ENCODE measurements around the gene RGS18.

The RGS18 gene

GRCh38 chr1:192147696-192148095 lies 10.6 kb upstream of the RGS18 start:
- in situ Hi-C loops (cut with MboI; ENCODE audit: low pct_unique_long_range_greater_than_20kb, low sequenced_read_pairs, unreplicated experiment), result no loop called here
- DNase-seq (ENCODE audit: low spot score), result no peak
- no peak for TF ChIP-seq CTCF (IDR thresholded peaks at IDR 0.05; ENCODE audit: extremely low read depth, insufficient read depth, missing control alignments)

GRCh38 chr1:192151176-192151575 lies 7.1 kb upstream of the RGS18 start:
- DNase-seq (ENCODE audit: low spot score), result no peak
- in situ Hi-C loops (cut with MboI; ENCODE audit: low pct_unique_long_range_greater_than_20kb, low sequenced_read_pairs, unreplicated experiment), result no loop called here
- no peak for TF ChIP-seq CTCF (IDR thresholded peaks at IDR 0.05; ENCODE audit: extremely low read depth, insufficient read depth, missing control alignments)

GRCh38 chr1:192153276-192153675 lies 5.0 kb upstream of the RGS18 start:
- in situ Hi-C loops (cut with MboI; ENCODE audit: low pct_unique_long_range_greater_than_20kb, low sequenced_read_pairs, unreplicated experiment), result no loop called here
- no peak for TF ChIP-seq CTCF (IDR thresholded peaks at IDR 0.05; ENCODE audit: extremely low read depth, insufficient read depth, missing control alignments)
- no peak for DNase-seq (ENCODE audit: low spot score)

GRCh38 chr1:192157067-192157466 lies 1.2 kb upstream of the RGS18 start:
- in situ Hi-C loops (cut with MboI; ENCODE audit: low pct_unique_long_range_greater_than_20kb, low sequenced_read_pairs, unreplicated experiment), result no loop called here
- no peak for TF ChIP-seq CTCF (IDR thresholded peaks at IDR 0.05; ENCODE audit: extremely low read depth, insufficient read depth, missing control alignments)
- no peak for DNase-seq (ENCODE audit: low spot score)

GRCh38 chr1:192159014-192159413 lies 752 bp downstream of the RGS18 start:
- no peak for TF ChIP-seq CTCF (IDR thresholded peaks at IDR 0.05; ENCODE audit: extremely low read depth, insufficient read depth, missing control alignments)
- DNase-seq (ENCODE audit: low spot score), result no peak
- in situ Hi-C loops (cut with MboI; ENCODE audit: low pct_unique_long_range_greater_than_20kb, low sequenced_read_pairs, unreplicated experiment), result no loop called here

- in situ Hi-C loops (cut with MboI; ENCODE audit: low pct_unique_long_range_greater_than_20kb, low sequenced_read_pairs, unreplicated experiment), result no loop called here
- no peak for TF ChIP-seq CTCF (IDR thresholded peaks at IDR 0.05; ENCODE audit: extremely low read depth, insufficient read depth, missing control alignments)
- DNase-seq (ENCODE audit: low spot score), result no peak
Measured at GRCh38 chr1:192159781-192160180, 1.5 kb downstream of the RGS18 start.

GRCh38 chr1:192160196-192160595 lies 1.9 kb downstream of the RGS18 start:
- no peak for DNase-seq (ENCODE audit: low spot score)
- in situ Hi-C loops (cut with MboI; ENCODE audit: low pct_unique_long_range_greater_than_20kb, low sequenced_read_pairs, unreplicated experiment), result no loop called here
- no peak for TF ChIP-seq CTCF (IDR thresholded peaks at IDR 0.05; ENCODE audit: extremely low read depth, insufficient read depth, missing control alignments)

Measured in GM13977 (cell line).